ENCODE data around the gene HDAC4. TPM values are rescaled to one million over a fixed set of nuclear protein-coding genes. Genes with fewer than 3 reads are reported as not detected.

The HDAC4 gene
- total and polyA plus RNA-seq, 4 donors, result 2.9 to 37.2 (median 4.4) TPM

GRCh38 chr2:239345251-239345650 lies 55.6 kb downstream of the HDAC4 start:
- Histone ChIP-seq H3K27ac (ENCODE audit: low read depth in 1 of 2, low read length in 2 of 2) (no peak overlapping the region), H3K4me3 (ENCODE audit: low read depth in 1 of 3, low read length in 3 of 3) (no peak overlapping the region), H3K36me3 (ENCODE audit: control insufficient read depth in 4 of 4, insufficient read depth in 3 of 4, low read depth in 1 of 4, low read length in 3 of 4) (peaks cover 0 to 5% (median 0%) of the 10 kb centered on the region in 4 donors), H3K27me3 (ENCODE audit: control insufficient read depth in 4 of 4, insufficient read depth in 4 of 4, low read length in 3 of 4) (no peaks in the 10 kb centered on the region), H3K9me3 (ENCODE audit: control insufficient read depth in 4 of 4, low read length in 3 of 4) (no peaks in the 10 kb centered on the region), H3K4me1 (ENCODE audit: control insufficient read depth in 4 of 4, insufficient read depth in 4 of 4, low read length in 3 of 4) (peaks cover 0 to under 1% (median 0%) of the 10 kb centered on the region in 4 donors), H3K9ac (ENCODE audit: low read depth in 1 of 2, low read length in 2 of 2) (no peak overlapping the region)
- 96% methylated on average over 8 of the region's 8 CpGs for WGBS
- no peak for DNase-seq (ENCODE audit: low spot score)
- TF ChIP-seq FOXA1 (IDR thresholded peaks at IDR 0.05) (no peak), YY1 (IDR thresholded peaks at IDR 0.05) (no peak), ATF3 (IDR thresholded peaks at IDR 0.05) (no peak), GABPA (IDR thresholded peaks at IDR 0.05 in 1 of 2, conservative IDR thresholded peaks at IDR 0.05 in 1 of 2) (no peak), CTCF (IDR thresholded peaks at IDR 0.05; ENCODE audit: low read depth, low read length, missing input control) (no peak), SP1 (IDR thresholded peaks at IDR 0.05) (no peak), NR2F2 (IDR thresholded peaks at IDR 0.05) (no peak), RXRA (IDR thresholded peaks at IDR 0.05) (no peak), HNF4G (IDR thresholded peaks at IDR 0.05) (no peak), JUND (IDR thresholded peaks at IDR 0.05) (no peak), FOXA2 (IDR thresholded peaks at IDR 0.05) (no peak), ZBTB33 (IDR thresholded peaks at IDR 0.05) (no peak), TAF1 (conservative IDR thresholded peaks at IDR 0.05) (no peak), RAD21 (IDR thresholded peaks at IDR 0.05) (no peak), REST (IDR thresholded peaks at IDR 0.05) (no peak), HNF4A (conservative IDR thresholded peaks at IDR 0.05) (no peak)

- DNase-seq (ENCODE audit: low spot score), result no peak
- no peak overlapping the region for H3K9ac ChIP-seq (ENCODE audit: low read depth in 1 of 2, low read length in 2 of 2)
- no peak overlapping the region for H3K4me3 ChIP-seq (ENCODE audit: low read depth in 1 of 3, low read length in 3 of 3)
- H3K9me3 ChIP-seq (ENCODE audit: control insufficient read depth in 4 of 4, low read length in 3 of 4), result no peaks in the 10 kb centered on the region
- H3K27me3 ChIP-seq (ENCODE audit: control insufficient read depth in 4 of 4, insufficient read depth in 4 of 4, low read length in 3 of 4), result no peaks in the 10 kb centered on the region
- H3K36me3 ChIP-seq (ENCODE audit: control insufficient read depth in 4 of 4, insufficient read depth in 3 of 4, low read depth in 1 of 4, low read length in 3 of 4), result peaks cover 0 to 5% (median 0%) of the 10 kb centered on the region in 4 donors
- 93% methylated on average over 4 of the region's 4 CpGs for WGBS
- peaks cover 0 to 2% (median 0%) of the 10 kb centered on the region in 4 donors for H3K4me1 ChIP-seq (ENCODE audit: control insufficient read depth in 4 of 4, insufficient read depth in 4 of 4, low read length in 3 of 4)
- H3K27ac ChIP-seq (ENCODE audit: low read depth in 1 of 2, low read length in 2 of 2), result no peak overlapping the region
- no peak for TF ChIP-seq FOXA1 (IDR thresholded peaks at IDR 0.05)
These were observed 56.0 kb downstream of the HDAC4 start for GRCh38 chr2:239344857-239345216.
